ENCODE results near the gene SEMA4D.

Gene SEMA4D

GRCh38 chr9:89532478-89532877 lies 34.6 kb upstream of the SEMA4D start:
- H3K4me2 ChIP-seq (ENCODE audit: low read length): no peak overlapping the region
- H3K27ac ChIP-seq (ENCODE audit: low read depth, low read length): no peak overlapping the region
- H3K4me1 ChIP-seq (ENCODE audit: control insufficient read depth, low read depth, low read length): no peaks in the 10 kb centered on the region
- H3K36me3 ChIP-seq (ENCODE audit: control insufficient read depth, insufficient read depth, low read length): no peaks in the 10 kb centered on the region
- H2BK15ac ChIP-seq (replicated peaks; ENCODE audit: low read depth): no peak overlapping the region
- WGBS (ENCODE audit: extremely low coverage, insufficient coverage, low lambda C conversion rate): no CpG with 5 or more reads among the region's 4 CpGs
- H3K4ac ChIP-seq (ENCODE audit: low read depth, low read length): no peak overlapping the region
- DNase-seq: no peak
- no peak overlapping the region for H3K23ac ChIP-seq (ENCODE audit: low read length)
- no peak overlapping the region for H3K56ac ChIP-seq (ENCODE audit: low read length)
- no peak overlapping the region for H4K5ac ChIP-seq (ENCODE audit: low read length)
- H4K8ac ChIP-seq (ENCODE audit: low read depth, low read length): no peak overlapping the region
- no peak overlapping the region for H2AK5ac ChIP-seq (ENCODE audit: low read length)
- H3K27me3 ChIP-seq (ENCODE audit: insufficient read depth, low read length, poor library complexity): no peaks in the 10 kb centered on the region
- no peaks in the 10 kb centered on the region for H3K79me2 ChIP-seq (ENCODE audit: control insufficient read depth, insufficient read depth, low read length)
- no peaks in the 10 kb centered on the region for H3K79me1 ChIP-seq (ENCODE audit: low read length)
- H3K4me3 ChIP-seq (ENCODE audit: low read length): no peak overlapping the region
- H3K9ac ChIP-seq (ENCODE audit: low read length): no peak overlapping the region
- H2BK120ac ChIP-seq (ENCODE audit: low read depth, low read length): no peak overlapping the region
- H3K18ac ChIP-seq (ENCODE audit: low read length): no peak overlapping the region
- H2BK5ac ChIP-seq (ENCODE audit: low read length): no peak overlapping the region

- Histone ChIP-seq H3K4ac (ENCODE audit: low read depth, low read length) (no peak overlapping the region), H4K5ac (ENCODE audit: low read length) (no peak overlapping the region), H3K79me1 (ENCODE audit: low read length) (no peaks in the 10 kb centered on the region), H2AK5ac (ENCODE audit: low read length) (no peak overlapping the region), H3K36me3 (ENCODE audit: control insufficient read depth, insufficient read depth, low read length) (no peaks in the 10 kb centered on the region), H3K4me3 (ENCODE audit: low read length) (no peak overlapping the region), H2BK120ac (ENCODE audit: low read depth, low read length) (no peak overlapping the region), H3K56ac (ENCODE audit: low read length) (no peak overlapping the region), H3K4me1 (ENCODE audit: control insufficient read depth, low read depth, low read length) (no peaks in the 10 kb centered on the region), H2BK15ac (replicated peaks; ENCODE audit: low read depth) (no peak overlapping the region), H4K8ac (ENCODE audit: low read depth, low read length) (no peak overlapping the region), H3K79me2 (ENCODE audit: control insufficient read depth, insufficient read depth, low read length) (no peaks in the 10 kb centered on the region), H2BK5ac (ENCODE audit: low read length) (no peak overlapping the region), H3K4me2 (ENCODE audit: low read length) (no peak overlapping the region), H3K27me3 (ENCODE audit: insufficient read depth, low read length, poor library complexity) (no peaks in the 10 kb centered on the region), H3K23ac (ENCODE audit: low read length) (no peak overlapping the region), H3K9ac (ENCODE audit: low read length) (no peak overlapping the region), H3K18ac (ENCODE audit: low read length) (no peak overlapping the region), H3K27ac (ENCODE audit: low read depth, low read length) (no peak overlapping the region)
- no CpG with 5 or more reads among the region's 4 CpGs for WGBS (ENCODE audit: extremely low coverage, insufficient coverage, low lambda C conversion rate)
- no peak for DNase-seq
Observed at GRCh38 chr9:89531766-89532165, 33.9 kb upstream of the SEMA4D start.

- H3K18ac ChIP-seq (ENCODE audit: low read length): no peak overlapping the region
- H3K56ac ChIP-seq (ENCODE audit: low read length): no peak overlapping the region
- no peak overlapping the region for H3K4me2 ChIP-seq (ENCODE audit: low read length)
- no peak overlapping the region for H3K4ac ChIP-seq (ENCODE audit: low read depth, low read length)
- no peaks in the 10 kb centered on the region for H3K4me1 ChIP-seq (ENCODE audit: control insufficient read depth, low read depth, low read length)
- H4K5ac ChIP-seq (ENCODE audit: low read length): no peak overlapping the region
- H3K23ac ChIP-seq (ENCODE audit: low read length): no peak overlapping the region
- WGBS (ENCODE audit: extremely low coverage, insufficient coverage, low lambda C conversion rate): no CpG with 5 or more reads among the region's 6 CpGs
- no peaks in the 10 kb centered on the region for H3K79me2 ChIP-seq (ENCODE audit: control insufficient read depth, insufficient read depth, low read length)
- no peak overlapping the region for H2BK5ac ChIP-seq (ENCODE audit: low read length)
- H2AK5ac ChIP-seq (ENCODE audit: low read length): no peak overlapping the region
- H3K27me3 ChIP-seq (ENCODE audit: insufficient read depth, low read length, poor library complexity): no peaks in the 10 kb centered on the region
- no peaks in the 10 kb centered on the region for H3K36me3 ChIP-seq (ENCODE audit: control insufficient read depth, insufficient read depth, low read length)
- no peak overlapping the region for H3K9ac ChIP-seq (ENCODE audit: low read length)
- DNase-seq: peak; percentile 39
- H3K4me3 ChIP-seq (ENCODE audit: low read length): no peak overlapping the region
- no peak overlapping the region for H2BK15ac ChIP-seq (replicated peaks; ENCODE audit: low read depth)
- no peak overlapping the region for H3K27ac ChIP-seq (ENCODE audit: low read depth, low read length)
- no peak overlapping the region for H4K8ac ChIP-seq (ENCODE audit: low read depth, low read length)
- no peaks in the 10 kb centered on the region for H3K79me1 ChIP-seq (ENCODE audit: low read length)
- H2BK120ac ChIP-seq (ENCODE audit: low read depth, low read length): no peak overlapping the region
Observed at GRCh38 chr9:89530726-89531125, 32.8 kb upstream of the SEMA4D start.

GRCh38 chr9:89529243-89530035 lies 31.5 kb upstream of the SEMA4D start:
- Histone ChIP-seq H4K8ac (ENCODE audit: low read depth, low read length) (no peak overlapping the region), H3K27me3 (ENCODE audit: insufficient read depth, low read length, poor library complexity) (no peaks in the 10 kb centered on the region), H3K79me1 (ENCODE audit: low read length) (no peaks in the 10 kb centered on the region), H3K4me2 (ENCODE audit: low read length) (no peak overlapping the region), H3K36me3 (ENCODE audit: control insufficient read depth, insufficient read depth, low read length) (no peaks in the 10 kb centered on the region), H2AK5ac (ENCODE audit: low read length) (no peak overlapping the region), H2BK120ac (ENCODE audit: low read depth, low read length) (no peak overlapping the region), H3K4me1 (ENCODE audit: control insufficient read depth, low read depth, low read length) (no peaks in the 10 kb centered on the region), H3K4me3 (ENCODE audit: low read length) (no peak overlapping the region), H2BK5ac (ENCODE audit: low read length) (no peak overlapping the region), H3K56ac (ENCODE audit: low read length) (no peak overlapping the region), H3K9ac (ENCODE audit: low read length) (no peak overlapping the region), H3K79me2 (ENCODE audit: control insufficient read depth, insufficient read depth, low read length) (no peaks in the 10 kb centered on the region), H3K27ac (ENCODE audit: low read depth, low read length) (no peak overlapping the region), H3K23ac (ENCODE audit: low read length) (no peak overlapping the region), H2BK15ac (replicated peaks; ENCODE audit: low read depth) (no peak overlapping the region), H4K5ac (ENCODE audit: low read length) (no peak overlapping the region), H3K18ac (ENCODE audit: low read length) (no peak overlapping the region), H3K4ac (ENCODE audit: low read depth, low read length) (no peak overlapping the region)
- no peak for DNase-seq
- WGBS (ENCODE audit: extremely low coverage, insufficient coverage, low lambda C conversion rate): no CpG with 5 or more reads among the region's 5 CpGs

- Histone ChIP-seq H3K4ac (ENCODE audit: low read depth, low read length) (no peak overlapping the region), H3K9ac (ENCODE audit: low read length) (no peak overlapping the region), H3K27me3 (ENCODE audit: insufficient read depth, low read length, poor library complexity) (no peaks in the 10 kb centered on the region), H3K4me3 (ENCODE audit: low read length) (no peak overlapping the region), H3K79me1 (ENCODE audit: low read length) (no peaks in the 10 kb centered on the region), H3K56ac (ENCODE audit: low read length) (no peak overlapping the region), H3K79me2 (ENCODE audit: control insufficient read depth, insufficient read depth, low read length) (no peaks in the 10 kb centered on the region), H2BK5ac (ENCODE audit: low read length) (no peak overlapping the region), H3K4me1 (ENCODE audit: control insufficient read depth, low read depth, low read length) (no peaks in the 10 kb centered on the region), H2BK120ac (ENCODE audit: low read depth, low read length) (no peak overlapping the region), H3K18ac (ENCODE audit: low read length) (no peak overlapping the region), H2AK5ac (ENCODE audit: low read length) (no peak overlapping the region), H3K27ac (ENCODE audit: low read depth, low read length) (no peak overlapping the region), H3K4me2 (ENCODE audit: low read length) (no peak overlapping the region), H2BK15ac (replicated peaks; ENCODE audit: low read depth) (no peak overlapping the region), H4K5ac (ENCODE audit: low read length) (no peak overlapping the region), H4K8ac (ENCODE audit: low read depth, low read length) (no peak overlapping the region), H3K36me3 (ENCODE audit: control insufficient read depth, insufficient read depth, low read length) (no peaks in the 10 kb centered on the region), H3K23ac (ENCODE audit: low read length) (no peak overlapping the region)
- WGBS (ENCODE audit: extremely low coverage, insufficient coverage, low lambda C conversion rate): no CpG with 5 or more reads among the region's 6 CpGs
- DNase-seq: no peak
Observed at GRCh38 chr9:89528540-89528939, 30.6 kb upstream of the SEMA4D start.

- H3K23ac ChIP-seq (ENCODE audit: low read length): no peak overlapping the region
- no peak overlapping the region for H2AK5ac ChIP-seq (ENCODE audit: low read length)
- no peak for DNase-seq
- H2BK120ac ChIP-seq (ENCODE audit: low read depth, low read length): no peak overlapping the region
- no peak overlapping the region for H3K9ac ChIP-seq (ENCODE audit: low read length)
- no peaks in the 10 kb centered on the region for H3K79me1 ChIP-seq (ENCODE audit: low read length)
- H3K18ac ChIP-seq (ENCODE audit: low read length): no peak overlapping the region
- no peak overlapping the region for H3K27ac ChIP-seq (ENCODE audit: low read depth, low read length)
- H3K4me3 ChIP-seq (ENCODE audit: low read length): no peak overlapping the region
- H3K4me2 ChIP-seq (ENCODE audit: low read length): no peak overlapping the region
- no peak overlapping the region for H2BK5ac ChIP-seq (ENCODE audit: low read length)
- H2BK15ac ChIP-seq (replicated peaks; ENCODE audit: low read depth): no peak overlapping the region
- H3K4ac ChIP-seq (ENCODE audit: low read depth, low read length): no peak overlapping the region
- no peaks in the 10 kb centered on the region for H3K4me1 ChIP-seq (ENCODE audit: control insufficient read depth, low read depth, low read length)
- WGBS (ENCODE audit: extremely low coverage, insufficient coverage, low lambda C conversion rate): no CpG with 5 or more reads among the region's 5 CpGs
- no peaks in the 10 kb centered on the region for H3K79me2 ChIP-seq (ENCODE audit: control insufficient read depth, insufficient read depth, low read length)
- H4K8ac ChIP-seq (ENCODE audit: low read depth, low read length): no peak overlapping the region
- H4K5ac ChIP-seq (ENCODE audit: low read length): no peak overlapping the region
- no peaks in the 10 kb centered on the region for H3K27me3 ChIP-seq (ENCODE audit: insufficient read depth, low read length, poor library complexity)
- no peaks in the 10 kb centered on the region for H3K36me3 ChIP-seq (ENCODE audit: control insufficient read depth, insufficient read depth, low read length)
- no peak overlapping the region for H3K56ac ChIP-seq (ENCODE audit: low read length)
Observed at GRCh38 chr9:89528131-89528530, 30.2 kb upstream of the SEMA4D start.

Measured in mesendoderm (in vitro differentiated cells).